OCI-LY1 (cell line): ENCODE data around the gene OLFM1.

Experiments used
- H2AFZ ChIP-seq: fragments of 200-600 bp; sonication (generic), shearing (Covaris generic); 2 replicates; pipeline ENCODE4 v1.6.0; 2014; ENCODE audit warnings: antibody characterized with exemption, mild to moderate bottlenecking, low read length
- H3F3A ChIP-seq: fragments of 200-600 bp; sonication (generic), shearing (Covaris generic); 2 replicates; pipeline ENCODE4 v1.6.0; 2014; ENCODE audit warnings: mild to moderate bottlenecking, antibody characterized with exemption, low read length, moderate library complexity; ENCODE audit not compliant: insufficient read depth
- H3K27ac ChIP-seq: fragments of 200-600 bp; sonication (generic); 2 replicates; pipeline ENCODE4 v1.5.1; 2014; ENCODE audit warnings: low read length, mixed run types, mild to moderate bottlenecking, low read depth; ENCODE audit not compliant: poor library complexity, severe bottlenecking
- H3K27me3 ChIP-seq: fragments of 200-600 bp; sonication (generic); 2 replicates; pipeline ENCODE4 v1.6.0; 2014; ENCODE audit warnings: antibody characterized with exemption, mild to moderate bottlenecking, low read length, moderate library complexity; ENCODE audit not compliant: insufficient read depth
- H3K36me3 ChIP-seq: fragments of 200-600 bp; sonication (generic); 2 replicates; pipeline ENCODE4 v1.6.1; 2014; ENCODE audit warnings: mild to moderate bottlenecking, antibody characterized with exemption, low read length, moderate library complexity, mixed read lengths; ENCODE audit not compliant: insufficient read depth
- H3K4me1 ChIP-seq: fragments of 200-600 bp; sonication (generic); 2 replicates; pipeline ENCODE4 v1.5.1; 2014; ENCODE audit warnings: mild to moderate bottlenecking, low read length, moderate library complexity; ENCODE audit not compliant: insufficient read depth, severe bottlenecking
- H3K4me2 ChIP-seq: fragments of 200-600 bp; sonication (generic), shearing (Covaris generic); 2 replicates; pipeline ENCODE4 v1.6.1; 2014; ENCODE audit warnings: low read length
- H3K4me3 ChIP-seq: fragments of 200-600 bp; sonication (generic); 2 replicates; pipeline ENCODE4 v1.5.1; 2014; ENCODE audit warnings: low read length, low read depth, mild to moderate bottlenecking, mixed read lengths; ENCODE audit not compliant: poor library complexity, severe bottlenecking
- H3K79me2 ChIP-seq: fragments of 200-600 bp; shearing (Covaris generic); 2 replicates; pipeline ENCODE4 v1.6.1; 2016; ENCODE audit warnings: mixed run types, low read length, mixed read lengths; ENCODE audit not compliant: insufficient read depth
- H3K9ac ChIP-seq: fragments of 200-600 bp; sonication (generic), shearing (Covaris generic); 2 replicates; pipeline ENCODE4 v1.6.1; 2014; ENCODE audit warnings: mild to moderate bottlenecking, low read length, mixed read lengths
- H3K9me2 ChIP-seq: fragments of 200-600 bp; sonication (generic), shearing (Covaris generic); 2 replicates; pipeline ENCODE4 v1.6.1; 2014; ENCODE audit warnings: low read depth, mild to moderate bottlenecking, low read length, mixed read lengths
- H3K9me3 ChIP-seq: fragments of 200-600 bp; shearing (Covaris generic); 2 replicates; pipeline ENCODE4 v1.6.1; 2014; ENCODE audit warnings: low read length, mixed read lengths
- H4K20me1 ChIP-seq: fragments of 200-600 bp; sonication (generic), shearing (Covaris generic); 2 replicates; pipeline ENCODE4 v1.6.0; 2016; ENCODE audit warnings: mild to moderate bottlenecking, low read length; ENCODE audit not compliant: insufficient read depth
- EZH2 ChIP-seq: fragments of 200-600 bp; sonication (generic), shearing (Covaris generic); IDR thresholded peaks from 2 replicates; pipeline ENCODE4 v1.8.0; 2017; ENCODE audit warnings: borderline replicate concordance, mixed run types, mild to moderate bottlenecking, antibody characterized with exemption, low read length, moderate library complexity, mixed read lengths
- TF ChIP-seq, protein P1 (sequence below): fragments of 200-600 bp; sonication (generic), shearing (Covaris generic); IDR thresholded peaks from 2 replicates; pipeline ENCODE4 v1.5.1; 2017; ENCODE audit warnings: mild to moderate bottlenecking, antibody characterized with exemption, low read length, moderate library complexity, mixed read lengths

The OLFM1 gene

GRCh38 chr9:135051316-135052038 is 36.0 kb upstream of the OLFM1 start:
- Histone ChIP-seq H3K27me3 (peaks cover 5% of the 10 kb centered on the region), H3K9me2 (no peaks in the 10 kb centered on the region), H3K27ac (no peak overlapping the region)

DNA sequence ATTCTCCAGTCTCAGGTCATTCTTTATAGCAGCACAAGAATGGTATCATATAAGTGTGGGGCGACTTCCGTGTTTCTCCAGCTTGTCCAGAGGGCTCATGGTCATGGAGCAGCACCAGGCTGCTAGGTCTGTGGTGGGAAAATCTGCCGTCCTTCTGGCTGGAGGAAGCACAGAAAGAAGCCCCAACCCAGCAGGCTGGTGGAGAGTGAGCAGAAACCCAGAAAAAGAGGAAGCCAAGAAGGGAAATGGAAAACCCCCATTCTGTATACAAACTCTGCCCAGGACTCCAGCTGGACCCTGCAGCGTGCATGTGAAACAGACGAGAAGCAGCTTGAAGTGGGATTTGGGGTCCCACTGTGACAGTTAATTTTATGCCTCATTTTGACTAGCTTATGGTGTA is 34.3 kb upstream of the OLFM1 start:
- Histone ChIP-seq H3K4me2 (no peak overlapping the region), H3K9me3 (no peaks in the 10 kb centered on the region), H3K36me3 (no peaks in the 10 kb centered on the region), H3K9me2 (no peaks in the 10 kb centered on the region; the same call in 1 of the 2 replicates), H3K4me1 (no peaks in the 10 kb centered on the region), H3K27me3 (peaks cover 5% of the 10 kb centered on the region), H3K79me2 (no peaks in the 10 kb centered on the region), H3K4me3 (no peak overlapping the region), H4K20me1 (no peaks in the 10 kb centered on the region), H3K27ac (no peak overlapping the region), H3F3A (no peaks in the 10 kb centered on the region), H2AFZ (no peak overlapping the region), H3K9ac (no peak overlapping the region)
- no peak for TF ChIP-seq EZH2
- TF ChIP-seq, protein P1, sequence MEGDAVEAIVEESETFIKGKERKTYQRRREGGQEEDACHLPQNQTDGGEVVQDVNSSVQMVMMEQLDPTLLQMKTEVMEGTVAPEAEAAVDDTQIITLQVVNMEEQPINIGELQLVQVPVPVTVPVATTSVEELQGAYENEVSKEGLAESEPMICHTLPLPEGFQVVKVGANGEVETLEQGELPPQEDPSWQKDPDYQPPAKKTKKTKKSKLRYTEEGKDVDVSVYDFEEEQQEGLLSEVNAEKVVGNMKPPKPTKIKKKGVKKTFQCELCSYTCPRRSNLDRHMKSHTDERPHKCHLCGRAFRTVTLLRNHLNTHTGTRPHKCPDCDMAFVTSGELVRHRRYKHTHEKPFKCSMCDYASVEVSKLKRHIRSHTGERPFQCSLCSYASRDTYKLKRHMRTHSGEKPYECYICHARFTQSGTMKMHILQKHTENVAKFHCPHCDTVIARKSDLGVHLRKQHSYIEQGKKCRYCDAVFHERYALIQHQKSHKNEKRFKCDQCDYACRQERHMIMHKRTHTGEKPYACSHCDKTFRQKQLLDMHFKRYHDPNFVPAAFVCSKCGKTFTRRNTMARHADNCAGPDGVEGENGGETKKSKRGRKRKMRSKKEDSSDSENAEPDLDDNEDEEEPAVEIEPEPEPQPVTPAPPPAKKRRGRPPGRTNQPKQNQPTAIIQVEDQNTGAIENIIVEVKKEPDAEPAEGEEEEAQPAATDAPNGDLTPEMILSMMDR: no peak

More at GRCh38 chr9:135051316-135052038, 36.0 kb upstream of the OLFM1 start:
- no peaks in the 10 kb centered on the region for H3F3A ChIP-seq
- no peak overlapping the region for H3K4me2 ChIP-seq
- no peaks in the 10 kb centered on the region for H4K20me1 ChIP-seq
- no peaks in the 10 kb centered on the region for H3K36me3 ChIP-seq
- no peaks in the 10 kb centered on the region for H3K4me1 ChIP-seq
- no peak for TF ChIP-seq EZH2
- TF ChIP-seq, protein P1: no peak
- no peak overlapping the region for H3K4me3 ChIP-seq
- no peaks in the 10 kb centered on the region for H3K9me3 ChIP-seq
- no peak overlapping the region for H3K9ac ChIP-seq
- H3K79me2 ChIP-seq: no peaks in the 10 kb centered on the region
- H2AFZ ChIP-seq: no peak overlapping the region

DNA sequence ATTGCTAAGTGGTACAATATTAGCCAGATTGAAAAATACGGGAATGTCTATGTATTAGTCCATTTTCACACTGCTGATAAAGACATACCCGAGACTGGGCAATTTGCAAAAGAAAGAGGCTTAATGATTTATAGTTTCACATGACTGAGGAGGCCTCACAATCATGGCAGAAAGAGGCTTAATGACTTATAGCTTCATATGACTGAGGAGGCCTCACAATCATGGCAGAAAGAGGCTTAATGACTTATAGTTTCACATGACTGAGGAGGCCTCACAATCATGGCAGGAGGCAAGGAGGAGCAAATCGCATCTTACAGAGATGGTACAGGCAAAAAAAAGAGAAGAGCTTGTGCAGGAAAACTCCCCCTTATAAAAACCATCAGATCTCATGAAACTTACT is 32.3 kb upstream of the OLFM1 start:
- Histone ChIP-seq H3F3A (no peaks in the 10 kb centered on the region), H3K4me3 (no peak overlapping the region), H3K4me2 (no peak overlapping the region), H3K27ac (no peak overlapping the region), H2AFZ (no peak overlapping the region), H3K4me1 (no peaks in the 10 kb centered on the region), H3K9ac (no peak overlapping the region), H3K79me2 (no peaks in the 10 kb centered on the region), H3K9me2 (no peaks in the 10 kb centered on the region; the same call in 1 of the 2 replicates), H3K27me3 (peaks cover 2% of the 10 kb centered on the region; the same call in 1 of the 2 replicates), H3K9me3 (no peaks in the 10 kb centered on the region), H3K36me3 (no peaks in the 10 kb centered on the region), H4K20me1 (no peaks in the 10 kb centered on the region)
- TF ChIP-seq, protein P1: no peak
- no peak for TF ChIP-seq EZH2
